HEK293 (cell line): ENCODE data around the gene GET3.

Experiments
- CTCF ChIA-PET: fragments of 350-600 bp; formaldehyde crosslinking; extraction: SDS; loops from one replicate; lab custom pipeline; 2021; ENCODE audit warnings: antibody characterized with exemption; lab: Yijun Ruan, JAX
- POLR2A ChIA-PET: fragments of 300-600 bp; formaldehyde crosslinking; extraction: SDS; loops from one replicate; lab custom pipeline; 2020; ENCODE audit warnings: antibody characterized with exemption, inconsistent platforms; lab: Yijun Ruan, JAX
- H3K27ac ChIP-seq: fragments of 200-500 bp; sonication (Bioruptor generic); 2 replicates; pipeline ENCODE4 v1.5.1; 2014; ENCODE audit warnings: low read depth, low read length, control low read depth, inconsistent platforms; ENCODE audit errors: extremely low read depth
- H3K36me3 ChIP-seq, 2 experiments: fragments of 200-500 bp in 1 of 2; sonication (Bioruptor generic) in 1 of 2; 1 replicate in 1 of 2; 2 replicates in 1 of 2; pipeline ENCODE4 v1.5.1; 2014 to 2017; ENCODE audit warnings: inconsistent platforms in 2 of 2, low read length in 2 of 2; ENCODE audit not compliant: control insufficient read depth in 2 of 2, insufficient read depth in 1 of 2
- H3K4me1 ChIP-seq: fragments of 200-500 bp; sonication (Bioruptor generic); 2 replicates; pipeline ENCODE4 v1.5.1; 2014; ENCODE audit warnings: mild to moderate bottlenecking, low read length, inconsistent platforms; ENCODE audit not compliant: control insufficient read depth, insufficient read depth
- H3K4me3 ChIP-seq: 2 replicates; pipeline ENCODE4 v1.5.1; 2011; ENCODE audit warnings: low read depth, mild to moderate bottlenecking, control low read depth, low read length, moderate library complexity
- H3K9me3 ChIP-seq: fragments of 200-500 bp; sonication (Bioruptor generic); 2 replicates; pipeline ENCODE4 v1.5.1; 2014; ENCODE audit warnings: low read depth, low read length, inconsistent platforms; ENCODE audit not compliant: control insufficient read depth, insufficient read depth
- AEBP2 ChIP-seq: fragments of 450-650 bp; formaldehyde crosslinking; IDR thresholded peaks from 2 replicates; pipeline ENCODE4 v1.5.1; 2016; ENCODE audit warnings: missing biosample characterization, missing genetic modification characterization, borderline replicate concordance
- MZF1 ChIP-seq: fragments of 450-650 bp; formaldehyde crosslinking; IDR thresholded peaks from 2 replicates; pipeline ENCODE4 v1.5.1; 2017; ENCODE audit warnings: missing biosample characterization, missing genetic modification characterization, borderline replicate concordance
- REPIN1 ChIP-seq: fragments of 450-650 bp; formaldehyde crosslinking; IDR thresholded peaks from 2 replicates; pipeline ENCODE4 v1.5.1; 2017; ENCODE audit warnings: missing biosample characterization, missing genetic modification characterization, low read depth
- SCRT1 ChIP-seq: fragments of 450-650 bp; formaldehyde crosslinking; IDR thresholded peaks from 2 replicates; pipeline ENCODE4 v1.5.1; 2016; ENCODE audit warnings: missing biosample characterization, missing genetic modification characterization, borderline replicate concordance
- SCRT2 ChIP-seq: fragments of 450-650 bp; formaldehyde crosslinking; IDR thresholded peaks from 2 replicates; pipeline ENCODE4 v1.5.1; 2016; ENCODE audit warnings: missing biosample characterization, missing genetic modification characterization
- SP3 ChIP-seq: fragments of 450-650 bp; formaldehyde crosslinking; IDR thresholded peaks from 2 replicates; pipeline ENCODE4 v1.5.1; 2016; ENCODE audit warnings: missing biosample characterization, missing genetic modification characterization
- TSHZ1 ChIP-seq: fragments of 450-650 bp; formaldehyde crosslinking; IDR thresholded peaks from 2 replicates; pipeline ENCODE4 v1.5.1; 2016; ENCODE audit warnings: missing biosample characterization, missing genetic modification characterization, borderline replicate concordance
- ZNF10 ChIP-seq: fragments of 450-650 bp; formaldehyde crosslinking; IDR thresholded peaks from 2 replicates; pipeline ENCODE4 v1.5.1; 2017; ENCODE audit warnings: missing biosample characterization, missing genetic modification characterization
- ZNF121 ChIP-seq: fragments of 450-650 bp; formaldehyde crosslinking; IDR thresholded peaks from 2 replicates; pipeline ENCODE4 v1.5.1; 2016; ENCODE audit warnings: missing biosample characterization, missing genetic modification characterization
- ZNF394 ChIP-seq: fragments of 450-650 bp; formaldehyde crosslinking; IDR thresholded peaks from 2 replicates; pipeline ENCODE4 v1.5.1; 2016; ENCODE audit warnings: missing biosample characterization, missing genetic modification characterization, mild to moderate bottlenecking, moderate library complexity, borderline replicate concordance
- ZNF426 ChIP-seq: fragments of 450-650 bp; formaldehyde crosslinking; IDR thresholded peaks from 2 replicates; pipeline ENCODE4 v1.5.1; 2017; ENCODE audit warnings: missing biosample characterization, missing genetic modification characterization, mild to moderate bottlenecking, inconsistent platforms, moderate library complexity
- ZNF548 ChIP-seq: fragments of 450-650 bp; formaldehyde crosslinking; IDR thresholded peaks from 2 replicates; pipeline ENCODE4 v1.5.1; 2016; ENCODE audit warnings: missing biosample characterization, missing genetic modification characterization
- ZNF624 ChIP-seq: fragments of 450-650 bp; formaldehyde crosslinking; IDR thresholded peaks from 2 replicates; pipeline ENCODE4 v1.5.1; 2017; ENCODE audit warnings: missing biosample characterization, missing genetic modification characterization
- ZNF707 ChIP-seq: fragments of 450-650 bp; formaldehyde crosslinking; IDR thresholded peaks from 2 replicates; pipeline ENCODE4 v1.5.1; 2016; ENCODE audit warnings: missing biosample characterization, missing genetic modification characterization
- ZNF777 ChIP-seq: fragments of 450-650 bp; formaldehyde crosslinking; IDR thresholded peaks from 2 replicates; pipeline ENCODE4 v1.5.1; 2017; ENCODE audit warnings: missing biosample characterization, missing genetic modification characterization, borderline replicate concordance

Gene GET3

GRCh38 chr19:12715102-12715501, 22.2 kb upstream of the GET3 start:
- Histone ChIP-seq H3K4me1 (no peaks in the 10 kb centered on the region), H3K27ac (no peak overlapping the region), H3K36me3 (peaks cover 53 to 94% of the 10 kb centered on the region in 2 experiments), H3K4me3 (no peak overlapping the region), H3K9me3 (no peaks in the 10 kb centered on the region)
- CTCF ChIA-PET: interaction anchor here (0.6 to 3.4 kb wide), 4 partner anchors 43 to 131 kb away, joined by 3 to 15 read pairs (median 4); no protein-coding TSS in a partner anchor
- TF ChIP-seq SCRT1 (tag by site-specific recombination) (no peak), ZNF394 (tag by site-specific recombination) (no peak), ZNF426 (tag by site-specific recombination) (no peak), TSHZ1 (no peak), AEBP2 (tag by site-specific recombination) (no peak), ZNF548 (no peak), ZNF10 (tag by site-specific recombination) (no peak), SP3 (tag by site-specific recombination) (no peak)
- POLR2A ChIA-PET: no interaction called here

GRCh38 chr19:12715929-12716328, 21.4 kb upstream of the GET3 start:
- ChIA-PET POLR2A (no interaction called here), CTCF (interaction anchor here (0.8 to 3.4 kb wide), 7 partner anchors 18 to 84 kb away, joined by 3 to 15 read pairs (median 5); no protein-coding TSS in a partner anchor)
- no peak overlapping the region for H3K4me3 ChIP-seq
- H3K9me3 ChIP-seq: no peaks in the 10 kb centered on the region
- no peak overlapping the region for H3K27ac ChIP-seq
- H3K4me1 ChIP-seq: no peaks in the 10 kb centered on the region
- TF ChIP-seq SCRT2 (no peak), ZNF121 (tag by site-specific recombination) (peak; percentile 93)
- peaks cover 49 to 93% of the 10 kb centered on the region in 2 experiments for H3K36me3 ChIP-seq

GRCh38 chr19:12720296-12720695, 17.0 kb upstream of the GET3 start:
- Histone ChIP-seq H3K4me1 (no peaks in the 10 kb centered on the region), H3K9me3 (no peaks in the 10 kb centered on the region), H3K4me3 (peak overlapping the region; percentile 79), H3K27ac (peak overlapping the region; percentile 97), H3K36me3 (peaks cover 28 to 53% of the 10 kb centered on the region in 2 experiments)
- CTCF ChIA-PET: interaction anchor here (0.6 to 1.4 kb wide), 8 partner anchors 28 to 78 kb away, joined by 3 to 5 read pairs (median 4); no protein-coding TSS in a partner anchor
- TF ChIP-seq ZNF624 (tag by site-specific recombination) (no peak), ZNF777 (tag by site-specific recombination) (no peak), REPIN1 (tag by site-specific recombination) (no peak), MZF1 (tag by site-specific recombination) (no peak), ZNF707 (no peak), ZNF121 (tag by site-specific recombination) (peak; percentile 92)
- POLR2A ChIA-PET: interaction anchor here (0.5 to 5.1 kb wide), 2 partner anchors 11 to 15 kb away, joined by 5 to 89 read pairs; partner anchors contain the start of genes GET3 and TRIR
